Measurements from ENCODE around the gene CCDC102B.

CCDC102B gene

GRCh38 chr18:69035756-69036155, 237.9 kb downstream of the CCDC102B start:
- no peak for TF ChIP-seq CTCF (conservative IDR thresholded peaks at IDR 0.05; ENCODE audit: low read depth, low read length)
- no peak overlapping the region for H3K9ac ChIP-seq
- H3K36me3 ChIP-seq (ENCODE audit: insufficient read depth) = no peaks in the 10 kb centered on the region
- H3K27me3 ChIP-seq (ENCODE audit: insufficient read depth, low read depth) = no peaks in the 10 kb centered on the region
- no peaks in the 10 kb centered on the region for H3K4me1 ChIP-seq (ENCODE audit: low read depth, poor library complexity, severe bottlenecking)
- H3K4me2 ChIP-seq = no peak overlapping the region
- H3K4me3 ChIP-seq (IDR thresholded peaks at IDR 0.05; ENCODE audit: insufficient read depth, low read depth, low read length) = no peak overlapping the region
- H4K20me1 ChIP-seq (ENCODE audit: insufficient read depth) = no peaks in the 10 kb centered on the region
- H2AFZ ChIP-seq (ENCODE audit: low read depth) = no peak overlapping the region
- no peaks in the 10 kb centered on the region for H3K79me2 ChIP-seq (ENCODE audit: insufficient read depth, low read depth)
- H3K27ac ChIP-seq = no peak overlapping the region

- TF ChIP-seq CTCF (conservative IDR thresholded peaks at IDR 0.05; ENCODE audit: low read depth, low read length) = no peak
Measured at GRCh38 chr18:69044215-69044614, 246.3 kb downstream of the CCDC102B start.

GRCh38 chr18:69064063-69064462, 266.2 kb downstream of the CCDC102B start:
- no peaks in the 10 kb centered on the region for H3K36me3 ChIP-seq (ENCODE audit: insufficient read depth)
- no peak overlapping the region for H3K27ac ChIP-seq

More at GRCh38 chr18:69044215-69044614, 246.3 kb downstream of the CCDC102B start:
- H3K27ac ChIP-seq = no peak overlapping the region
- no peaks in the 10 kb centered on the region for H4K20me1 ChIP-seq (ENCODE audit: insufficient read depth)
- no peaks in the 10 kb centered on the region for H3K36me3 ChIP-seq (ENCODE audit: insufficient read depth)
- H3K9ac ChIP-seq = no peak overlapping the region
- no peak overlapping the region for H2AFZ ChIP-seq (ENCODE audit: low read depth)
- no peak overlapping the region for H3K4me2 ChIP-seq
- H3K27me3 ChIP-seq (ENCODE audit: insufficient read depth, low read depth) = no peaks in the 10 kb centered on the region
- no peak overlapping the region for H3K4me3 ChIP-seq (IDR thresholded peaks at IDR 0.05; ENCODE audit: insufficient read depth, low read depth, low read length)
- no peaks in the 10 kb centered on the region for H3K4me1 ChIP-seq (ENCODE audit: low read depth, poor library complexity, severe bottlenecking)
- H3K79me2 ChIP-seq (ENCODE audit: insufficient read depth, low read depth) = no peaks in the 10 kb centered on the region

GRCh38 chr18:69067048-69067447, 269.2 kb downstream of the CCDC102B start:
- Histone ChIP-seq H3K27me3 (ENCODE audit: insufficient read depth, low read depth) (no peaks in the 10 kb centered on the region), H3K4me1 (ENCODE audit: low read depth, poor library complexity, severe bottlenecking) (no peaks in the 10 kb centered on the region), H2AFZ (ENCODE audit: low read depth) (no peak overlapping the region), H3K36me3 (ENCODE audit: insufficient read depth) (no peaks in the 10 kb centered on the region), H3K4me2 (no peak overlapping the region), H3K9ac (no peak overlapping the region), H3K27ac (no peak overlapping the region), H3K4me3 (IDR thresholded peaks at IDR 0.05; ENCODE audit: insufficient read depth, low read depth, low read length) (no peak overlapping the region), H4K20me1 (ENCODE audit: insufficient read depth) (no peaks in the 10 kb centered on the region), H3K79me2 (ENCODE audit: insufficient read depth, low read depth) (no peaks in the 10 kb centered on the region)
- no peak for TF ChIP-seq CTCF (conservative IDR thresholded peaks at IDR 0.05; ENCODE audit: low read depth, low read length)

More at GRCh38 chr18:69064063-69064462, 266.2 kb downstream of the CCDC102B start:
- no peak for TF ChIP-seq CTCF (conservative IDR thresholded peaks at IDR 0.05; ENCODE audit: low read depth, low read length)
- no peak overlapping the region for H2AFZ ChIP-seq (ENCODE audit: low read depth)
- no peak overlapping the region for H3K4me2 ChIP-seq
- H3K4me3 ChIP-seq (IDR thresholded peaks at IDR 0.05; ENCODE audit: insufficient read depth, low read depth, low read length) = no peak overlapping the region
- H3K27me3 ChIP-seq (ENCODE audit: insufficient read depth, low read depth) = no peaks in the 10 kb centered on the region
- no peaks in the 10 kb centered on the region for H3K79me2 ChIP-seq (ENCODE audit: insufficient read depth, low read depth)
- H4K20me1 ChIP-seq (ENCODE audit: insufficient read depth) = no peaks in the 10 kb centered on the region
- H3K4me1 ChIP-seq (ENCODE audit: low read depth, poor library complexity, severe bottlenecking) = no peaks in the 10 kb centered on the region
- H3K9ac ChIP-seq = no peak overlapping the region

All from KMS-11 (cell line).